ENCODE results near the gene DDIT3.
A peak's percentile ranks its signal among the peaks of the same experiment; 100 is the strongest.

GRCh38 chr12:57487597-57488401 lies 32.5 kb downstream of the DDIT3 start, which contains the start of gene MARS1:
- no peak; the same call in 1 of the 2 replicates for TF ChIP-seq CTCF (conservative IDR thresholded peaks at IDR 0.05; ENCODE audit: low read depth, low read length)
- TF ChIP-seq CEBPB (IDR thresholded peaks at IDR 0.05; ENCODE audit: low read depth, low read length), result peak; percentile 96
- TF ChIP-seq POLR2A (IDR thresholded peaks at IDR 0.05; ENCODE audit: low read depth, low read length), result peak; percentile 80
- no peak for TF ChIP-seq NFE2L2 (IDR thresholded peaks at IDR 0.05; ENCODE audit: low read depth, low read length)
- no peak for TF ChIP-seq RAD21 (IDR thresholded peaks at IDR 0.05; ENCODE audit: low read length)

Data from IMR-90 (cell line).